HCT116 (cell line): ENCODE results near the gene WDR64. TPM values are rescaled to one million over a fixed set of nuclear protein-coding genes. Genes with fewer than 3 reads are reported as not detected.

Experiments used
- ATAC-seq: fragments of 200-7000 bp; cut with Tn5 transposase; 2 replicates; pipeline ENCODE4 v1.9.1; 2020; ENCODE audit warnings: mild to moderate bottlenecking, moderate library complexity
- BruUV-seq: library from RNA; stranded (reverse); fragments of 400-500 nt; replicated peaks from 2 replicates; lab custom pipeline; 2021; lab: Mats Ljungman, UMichigan
- CTCF ChIA-PET: fragments of 300-600 bp; sonication (Branson Sonifier 250); formaldehyde crosslinking; loops from one replicate; lab custom pipeline; 2021; ENCODE audit warnings: antibody characterized with exemption; lab: Charles Lee
- POLR2A ChIA-PET: fragments of 300-600, 350-600 bp; sonication (Branson Sonifier 250); formaldehyde crosslinking; loops from one replicate; lab custom pipeline; 2021; ENCODE audit warnings: antibody characterized with exemption; lab: Charles Lee
- RAD21 ChIA-PET, 2 experiments: fragments of 300-600 bp; sonication (Branson Sonifier 250); formaldehyde crosslinking; loops; one replicate each; lab custom pipeline; 2023; ENCODE audit warnings: low total read pairs in 2 of 2; ENCODE audit not compliant: uncharacterized antibody in 2 of 2, unreplicated experiment in 2 of 2, low non-redundant PET in 1 of 2; lab: Charles Lee
- DNase-seq: peaks from one replicate; pipeline ENCODE4 v3.0.0-alpha.2; 2010; ENCODE audit warnings: low read depth, low spot score
- H2AFZ ChIP-seq: fragments of 200-600 bp; shearing (Covaris generic), sonication (generic); 2 replicates; pipeline ENCODE4 v1.6.1; 2017; ENCODE audit warnings: low read depth, mixed run types, mixed read lengths, antibody characterized with exemption, low read length; ENCODE audit not compliant: poor library complexity, severe bottlenecking
- H3K27ac ChIP-seq: 2 replicates; pipeline ENCODE4 v1.5.1; 2012; ENCODE audit warnings: low read depth, low read length
- H3K27me3 ChIP-seq: fragments of 200-600 bp; sonication (generic); 2 replicates; pipeline ENCODE4 v1.6.1; 2016; ENCODE audit warnings: mixed run types, low read length, mixed read lengths; ENCODE audit not compliant: insufficient read depth
- H3K36me3 ChIP-seq, 2 experiments: fragments of 200-500 bp in 1 of 2; fragments of 200-600 bp in 1 of 2; sonication (Bioruptor generic) in 1 of 2; sonication (generic) in 1 of 2; 2 replicates each; pipeline versions ENCODE4 v1.5.1 to v1.6.1; 2014 to 2016; ENCODE audit warnings: low read length in 2 of 2, inconsistent platforms in 1 of 2, mixed read lengths in 1 of 2, mixed run types in 1 of 2; ENCODE audit not compliant: insufficient read depth in 2 of 2, control insufficient read depth in 1 of 2
- H3K4me1 ChIP-seq, 2 experiments: fragments of 200-600 bp in 1 of 2; sonication (generic) in 1 of 2; 2 replicates each; pipeline versions ENCODE4 v1.5.1 to v1.6.1; 2012 to 2017; ENCODE audit warnings: low read length in 2 of 2, inconsistent platforms in 1 of 2, mild to moderate bottlenecking in 1 of 2, mixed read lengths in 1 of 2, mixed run types in 1 of 2, moderate library complexity in 1 of 2; ENCODE audit not compliant: insufficient read depth in 2 of 2, control insufficient read depth in 1 of 2
- H3K4me2 ChIP-seq: fragments of 200-600 bp; sonication (generic); 2 replicates; pipeline ENCODE4 v1.6.1; 2017; ENCODE audit warnings: mixed run types, low read length, mixed read lengths
- H3K4me3 ChIP-seq, 2 experiments: fragments of 200-600 bp in 1 of 2; sonication (generic) in 1 of 2; replicated peaks in 1 of 2; 2 replicates each; pipeline ENCODE4 v1.5.1; 2011 to 2016; ENCODE audit warnings: low read length in 2 of 2, control low read depth in 1 of 2, low read depth in 1 of 2, mild to moderate bottlenecking in 1 of 2, mixed read lengths in 1 of 2, mixed run types in 1 of 2
- H3K79me2 ChIP-seq: fragments of 200-600 bp; sonication (generic); 2 replicates; pipeline ENCODE4 v1.6.1; 2017; ENCODE audit warnings: mild to moderate bottlenecking, mixed run types, low read length, moderate library complexity, mixed read lengths; ENCODE audit not compliant: insufficient read depth
- H3K9ac ChIP-seq: fragments of 200-600 bp; sonication (generic); 2 replicates; pipeline ENCODE4 v1.6.1; 2016; ENCODE audit warnings: low read length, mixed read lengths
- H3K9me2 ChIP-seq: fragments of 200-600 bp; sonication (generic), shearing (Covaris generic); 2 replicates; pipeline ENCODE4 v1.6.1; 2017; ENCODE audit warnings: mixed run types, mild to moderate bottlenecking, moderate library complexity; ENCODE audit not compliant: insufficient read depth
- H3K9me3 ChIP-seq, 2 experiments: fragments of 200-500 bp in 1 of 2; fragments of 200-600 bp in 1 of 2; sonication (Bioruptor generic) in 1 of 2; sonication (generic) in 1 of 2; 2 replicates each; pipeline ENCODE4 v1.6.1; 2014 to 2017; ENCODE audit warnings: low read length in 2 of 2, mixed read lengths in 2 of 2, inconsistent platforms in 1 of 2, low read depth in 1 of 2, mild to moderate bottlenecking in 1 of 2, mixed run types in 1 of 2, moderate library complexity in 1 of 2; ENCODE audit not compliant: control insufficient read depth in 1 of 2, insufficient read depth in 1 of 2
- H4K20me1 ChIP-seq: fragments of 200-600 bp; sonication (generic), shearing (Covaris generic); 2 replicates; pipeline ENCODE4 v1.6.1; 2017; ENCODE audit warnings: mixed run types, mild to moderate bottlenecking, moderate library complexity; ENCODE audit not compliant: insufficient read depth
- CBX3 ChIP-seq: IDR thresholded peaks from 2 replicates; pipeline ENCODE4 v1.6.1; 2012; ENCODE audit warnings: low read depth
- CEBPB ChIP-seq: IDR thresholded peaks from 2 replicates; pipeline ENCODE4 v1.6.1; 2012; ENCODE audit warnings: low read depth
- ELF1 ChIP-seq: IDR thresholded peaks from 2 replicates; pipeline ENCODE4 v1.6.1; 2012; ENCODE audit warnings: low read depth, borderline replicate concordance
- EZH2 ChIP-seq: fragments of 200-600 bp; sonication (generic); IDR thresholded peaks from 2 replicates; pipeline ENCODE4 v1.6.1; 2017; ENCODE audit warnings: antibody characterized with exemption, mixed run types
- EZH2phosphoT487 ChIP-seq: fragments of 200-600 bp; IDR thresholded peaks from 2 replicates; pipeline ENCODE4 v1.6.1; 2018; ENCODE audit warnings: antibody characterized with exemption, borderline replicate concordance
- SP1 ChIP-seq: IDR thresholded peaks from 2 replicates; pipeline ENCODE4 v1.6.1; 2012; ENCODE audit warnings: low read depth
- TCF7L2 ChIP-seq: IDR thresholded peaks from 2 replicates; pipeline ENCODE4 v1.7.0; 2011; ENCODE audit warnings: borderline replicate concordance, inconsistent platforms; ENCODE audit not compliant: insufficient read depth, insufficient read length; ENCODE audit errors: extremely low read depth
- ZFX ChIP-seq: fragments of 450-650 bp; IDR thresholded peaks from 2 replicates; pipeline ENCODE4 v1.6.1; 2017
- intact Hi-C: fragments of 100-400 bp; cut with micrococcal nuclease; formaldehyde crosslinking; loops from 2 replicates; pipeline ENCODE4 v1.10.0; 2022
- total RNA-seq: library from RNA; stranded (reverse); gene quantifications from one replicate; pipeline ENCODE4 v1.2.1, GENCODE V29; 2021; ENCODE audit not compliant: unreplicated experiment
- TF ChIP-seq, protein P1 (sequence below): IDR thresholded peaks from 2 replicates; pipeline ENCODE4 v1.6.1; 2012; ENCODE audit warnings: low read depth
- TF ChIP-seq, protein P2 (sequence below): IDR thresholded peaks from 2 replicates; pipeline ENCODE4 v1.6.1; 2012

WDR64 gene
- total RNA-seq, 1 experiment from 2014 or later: not detected

DNA sequence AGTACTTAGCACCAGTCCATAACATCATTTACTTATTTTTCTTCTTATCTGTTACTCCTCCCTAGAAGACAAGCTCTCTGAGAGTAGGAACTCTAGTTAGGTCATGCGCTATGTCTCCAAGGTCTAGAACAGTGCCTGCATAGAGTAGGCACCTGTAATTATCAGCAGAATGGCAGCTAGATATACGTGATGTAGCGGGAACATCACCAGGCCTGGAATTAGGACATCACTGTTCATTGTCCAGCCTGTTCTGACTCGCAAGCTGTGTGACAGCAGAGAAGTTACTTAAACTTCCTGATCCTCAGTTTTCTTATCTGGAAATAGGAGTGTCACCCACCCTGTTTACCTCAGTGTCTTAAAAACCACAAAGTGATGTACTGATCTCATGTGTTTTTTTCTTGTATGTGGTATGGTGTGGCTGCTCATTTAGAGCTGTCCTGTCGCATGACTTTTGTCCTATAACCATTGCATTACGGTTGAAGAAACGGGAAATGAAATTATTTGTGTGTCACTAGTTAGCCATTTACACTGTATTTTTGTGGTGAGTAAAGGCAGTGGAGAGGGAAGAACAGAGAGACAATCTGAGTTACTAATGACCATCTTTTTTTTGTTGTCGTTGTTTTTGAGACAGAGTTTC is 158.8 kb downstream of the WDR64 start:
- TF ChIP-seq, protein P1, sequence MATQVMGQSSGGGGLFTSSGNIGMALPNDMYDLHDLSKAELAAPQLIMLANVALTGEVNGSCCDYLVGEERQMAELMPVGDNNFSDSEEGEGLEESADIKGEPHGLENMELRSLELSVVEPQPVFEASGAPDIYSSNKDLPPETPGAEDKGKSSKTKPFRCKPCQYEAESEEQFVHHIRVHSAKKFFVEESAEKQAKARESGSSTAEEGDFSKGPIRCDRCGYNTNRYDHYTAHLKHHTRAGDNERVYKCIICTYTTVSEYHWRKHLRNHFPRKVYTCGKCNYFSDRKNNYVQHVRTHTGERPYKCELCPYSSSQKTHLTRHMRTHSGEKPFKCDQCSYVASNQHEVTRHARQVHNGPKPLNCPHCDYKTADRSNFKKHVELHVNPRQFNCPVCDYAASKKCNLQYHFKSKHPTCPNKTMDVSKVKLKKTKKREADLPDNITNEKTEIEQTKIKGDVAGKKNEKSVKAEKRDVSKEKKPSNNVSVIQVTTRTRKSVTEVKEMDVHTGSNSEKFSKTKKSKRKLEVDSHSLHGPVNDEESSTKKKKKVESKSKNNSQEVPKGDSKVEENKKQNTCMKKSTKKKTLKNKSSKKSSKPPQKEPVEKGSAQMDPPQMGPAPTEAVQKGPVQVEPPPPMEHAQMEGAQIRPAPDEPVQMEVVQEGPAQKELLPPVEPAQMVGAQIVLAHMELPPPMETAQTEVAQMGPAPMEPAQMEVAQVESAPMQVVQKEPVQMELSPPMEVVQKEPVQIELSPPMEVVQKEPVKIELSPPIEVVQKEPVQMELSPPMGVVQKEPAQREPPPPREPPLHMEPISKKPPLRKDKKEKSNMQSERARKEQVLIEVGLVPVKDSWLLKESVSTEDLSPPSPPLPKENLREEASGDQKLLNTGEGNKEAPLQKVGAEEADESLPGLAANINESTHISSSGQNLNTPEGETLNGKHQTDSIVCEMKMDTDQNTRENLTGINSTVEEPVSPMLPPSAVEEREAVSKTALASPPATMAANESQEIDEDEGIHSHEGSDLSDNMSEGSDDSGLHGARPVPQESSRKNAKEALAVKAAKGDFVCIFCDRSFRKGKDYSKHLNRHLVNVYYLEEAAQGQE: no peak
- TF ChIP-seq TCF7L2: no peak
- no peak for TF ChIP-seq CBX3
- TF ChIP-seq, protein P2, sequence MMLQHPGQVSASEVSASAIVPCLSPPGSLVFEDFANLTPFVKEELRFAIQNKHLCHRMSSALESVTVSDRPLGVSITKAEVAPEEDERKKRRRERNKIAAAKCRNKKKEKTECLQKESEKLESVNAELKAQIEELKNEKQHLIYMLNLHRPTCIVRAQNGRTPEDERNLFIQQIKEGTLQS: no peak
- TF ChIP-seq SP1: no peak
- no peak for TF ChIP-seq EZH2
- TF ChIP-seq ELF1: no peak
- TF ChIP-seq CEBPB: no peak
- TF ChIP-seq ZFX: no peak
- no peak for TF ChIP-seq EZH2phosphoT487
- TF ChIP-seq, all 23 proteins: peak for 0
- Histone ChIP-seq H3K4me2 (no peak overlapping the region), H3K27ac (no peak overlapping the region), H3K27me3 (no peaks in the 10 kb centered on the region), H3K4me3 (no peak overlapping the region), H3K36me3 (no peaks in the 10 kb centered on the region), H2AFZ (no peak overlapping the region), H3K79me2 (no peaks in the 10 kb centered on the region), H3K4me1 (peaks cover 0 to 4% of the 10 kb centered on the region in 2 experiments; a peak in 1 of 4 replicates), H3K9ac (no peak overlapping the region), H3K9me2 (no peaks in the 10 kb centered on the region), H4K20me1 (no peaks in the 10 kb centered on the region), H3K9me3 (no peaks in the 10 kb centered on the region)
- ChIA-PET RAD21 (no interaction called here), POLR2A (no interaction called here), CTCF (no interaction called here)
- DNase-seq (no peak), ATAC-seq (no peak)
- no TSS peak for BruUV-seq
- intact Hi-C loops: no loop called here
